Endodermal cell (in vitro differentiated cells): ENCODE measurements around the gene CH25H. TPM values are rescaled to one million over a fixed set of nuclear protein-coding genes. Genes with fewer than 3 reads are reported as not detected.

Experiments
- DNase-seq: peaks from one replicate; pipeline ENCODE4 v3.0.0-alpha.2; 2017
- H3K27ac ChIP-seq: 2 replicates; pipeline ENCODE4 v1.5.1; 2013; ENCODE audit warnings: mild to moderate bottlenecking, low read depth, low read length, moderate library complexity
- H3K27me3 ChIP-seq: 2 replicates; pipeline ENCODE4 v1.6.1; 2013; ENCODE audit warnings: mild to moderate bottlenecking, low read length, moderate library complexity; ENCODE audit not compliant: insufficient read depth, control insufficient read depth, poor library complexity, severe bottlenecking
- H3K36me3 ChIP-seq: 2 replicates; pipeline ENCODE4 v1.7.0; 2013; ENCODE audit warnings: mild to moderate bottlenecking, low read length, moderate library complexity; ENCODE audit not compliant: control insufficient read depth, insufficient read depth
- H3K4me1 ChIP-seq: one replicate; pipeline ENCODE4 v1.7.0; 2013; ENCODE audit warnings: low read length; ENCODE audit not compliant: control insufficient read depth, insufficient read depth
- H3K4me3 ChIP-seq: 2 replicates; pipeline ENCODE4 v1.5.1; 2013; ENCODE audit warnings: mild to moderate bottlenecking, low read length, moderate library complexity
- H3K9ac ChIP-seq: 2 replicates; pipeline ENCODE4 v1.6.1; 2013; ENCODE audit warnings: mild to moderate bottlenecking, low read length, moderate library complexity; ENCODE audit not compliant: poor library complexity, severe bottlenecking; ENCODE audit errors: extremely low read depth
- H3K9me3 ChIP-seq: 2 replicates; pipeline ENCODE4 v1.6.1; 2013; ENCODE audit warnings: mild to moderate bottlenecking, low read length, moderate library complexity; ENCODE audit not compliant: control insufficient read depth
- H3K27ac Mint-ChIP-seq: 2 replicates; pipeline ENCODE4 v1.8.0; 2020; ENCODE audit warnings: mixed read lengths
- H3K27me3 Mint-ChIP-seq: 2 replicates; pipeline ENCODE4 v1.8.0; 2021; ENCODE audit warnings: mild to moderate bottlenecking, mixed read lengths; ENCODE audit not compliant: insufficient read depth
- H3K36me3 Mint-ChIP-seq: 2 replicates; pipeline ENCODE4 v1.8.0; 2020; ENCODE audit warnings: low read depth, mixed read lengths
- H3K4me1 Mint-ChIP-seq: 2 replicates; pipeline ENCODE4 v1.8.0; 2020; ENCODE audit warnings: mixed read lengths
- H3K4me3 Mint-ChIP-seq: 2 replicates; pipeline ENCODE4 v1.8.0; 2020; ENCODE audit warnings: mild to moderate bottlenecking, moderate library complexity, mixed read lengths
- H3K9me3 Mint-ChIP-seq: 2 replicates; pipeline ENCODE4 v1.8.0; 2020; ENCODE audit warnings: mild to moderate bottlenecking, mixed read lengths
- WGBS, 2 experiments: methylation state at CpG; one replicate each; pipeline versions ENCODE4 v1.1.5 to v1.1.7; 2013; ENCODE audit warnings: missing lambda C conversion rate in 2 of 2, mixed read lengths in 1 of 2; ENCODE audit not compliant: insufficient coverage in 1 of 2, insufficient read length in 1 of 2; 5-methylcytosine and 5-hydroxymethylcytosine counted together
- total RNA-seq, 2 donors: library from RNA; stranded (reverse); fragmentation: NEBNext Ultra II Directional in 1 of 2; extraction: Animal tissue kit (Norgen Biotek cat#: 25700) in 1 of 2; gene quantifications; 2 replicates in 1 of 2; 3 replicates in 1 of 2; pipeline ENCODE4 v1.2.1, GENCODE V29; 2021
- TF ChIP-seq, protein P1 (sequence below): fragments of 200-600 bp; sonication (generic); conservative IDR thresholded peaks from 2 replicates; pipeline ENCODE4 v1.5.0; 2021; ENCODE audit warnings: antibody characterized with exemption, mild to moderate bottlenecking

Gene CH25H
- total RNA-seq, 2 donors from 2014 or later = not detected

DNA sequence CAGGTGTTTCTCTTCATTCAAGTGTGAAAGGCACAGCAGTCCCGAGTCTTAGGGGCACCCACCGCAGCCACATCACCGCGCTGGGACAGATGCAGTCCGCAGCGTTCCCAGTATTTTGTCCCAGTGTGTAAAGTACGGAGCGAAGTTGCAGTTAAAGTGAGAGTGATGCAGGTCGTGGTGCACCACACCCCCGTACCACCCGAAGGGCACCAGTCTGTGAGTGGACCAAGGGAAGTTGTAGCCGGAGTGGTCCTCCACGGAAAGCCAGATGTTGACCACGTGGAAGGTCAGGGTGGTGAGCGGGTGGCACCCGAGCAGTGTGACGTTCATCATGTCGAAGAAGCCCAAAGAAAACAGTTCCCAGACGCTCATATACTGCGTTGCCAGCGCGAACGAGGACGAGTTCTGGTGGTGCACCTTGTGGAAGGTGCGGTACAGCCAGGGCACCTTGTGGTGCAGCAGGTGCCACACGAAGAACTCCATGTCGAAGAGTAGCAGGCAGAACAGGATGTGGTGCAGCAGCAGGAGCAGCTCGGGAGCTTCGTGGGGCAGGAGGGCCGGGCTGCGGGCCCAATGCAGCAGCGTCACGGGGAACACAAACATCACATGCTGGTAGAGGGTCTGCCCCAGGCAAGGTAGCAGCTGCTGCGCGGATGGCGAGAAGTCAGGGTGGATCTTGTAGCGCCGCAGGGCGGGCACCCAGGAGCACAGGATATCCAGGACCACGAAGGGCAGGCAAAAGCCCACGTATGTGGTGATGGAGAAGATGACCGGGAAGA, 526 bp downstream of the CH25H start:
- TF ChIP-seq, protein P1, sequence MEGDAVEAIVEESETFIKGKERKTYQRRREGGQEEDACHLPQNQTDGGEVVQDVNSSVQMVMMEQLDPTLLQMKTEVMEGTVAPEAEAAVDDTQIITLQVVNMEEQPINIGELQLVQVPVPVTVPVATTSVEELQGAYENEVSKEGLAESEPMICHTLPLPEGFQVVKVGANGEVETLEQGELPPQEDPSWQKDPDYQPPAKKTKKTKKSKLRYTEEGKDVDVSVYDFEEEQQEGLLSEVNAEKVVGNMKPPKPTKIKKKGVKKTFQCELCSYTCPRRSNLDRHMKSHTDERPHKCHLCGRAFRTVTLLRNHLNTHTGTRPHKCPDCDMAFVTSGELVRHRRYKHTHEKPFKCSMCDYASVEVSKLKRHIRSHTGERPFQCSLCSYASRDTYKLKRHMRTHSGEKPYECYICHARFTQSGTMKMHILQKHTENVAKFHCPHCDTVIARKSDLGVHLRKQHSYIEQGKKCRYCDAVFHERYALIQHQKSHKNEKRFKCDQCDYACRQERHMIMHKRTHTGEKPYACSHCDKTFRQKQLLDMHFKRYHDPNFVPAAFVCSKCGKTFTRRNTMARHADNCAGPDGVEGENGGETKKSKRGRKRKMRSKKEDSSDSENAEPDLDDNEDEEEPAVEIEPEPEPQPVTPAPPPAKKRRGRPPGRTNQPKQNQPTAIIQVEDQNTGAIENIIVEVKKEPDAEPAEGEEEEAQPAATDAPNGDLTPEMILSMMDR = no peak
- no peaks in the 10 kb centered on the region for H3K36me3 Mint-ChIP-seq
- H3K9me3 Mint-ChIP-seq = no peaks in the 10 kb centered on the region
- peaks cover 37% of the 10 kb centered on the region for H3K27me3 Mint-ChIP-seq
- H3K27me3 ChIP-seq = peaks cover 100% of the 10 kb centered on the region
- H3K4me1 Mint-ChIP-seq = peaks cover 8% of the 10 kb centered on the region
- H3K4me1 ChIP-seq = no peaks in the 10 kb centered on the region
- H3K27ac Mint-ChIP-seq = no peak overlapping the region
- DNase-seq = no peak
- H3K4me3 Mint-ChIP-seq = peak overlapping the region; percentile 44
- no peak overlapping the region for H3K27ac ChIP-seq
- H3K9me3 ChIP-seq = no peaks in the 10 kb centered on the region
- peak overlapping the region; percentile 76 for H3K4me3 ChIP-seq
- no peak overlapping the region for H3K9ac ChIP-seq
- WGBS, 2 experiments = 10 to 11% methylated on average over 28 to 42 of the region's 42 CpGs
- no peaks in the 10 kb centered on the region for H3K36me3 ChIP-seq

GRCh38 chr10:89204621-89205185, 2.4 kb downstream of the CH25H start:
- Mint-ChIP-seq H3K9me3 (no peaks in the 10 kb centered on the region), H3K36me3 (no peaks in the 10 kb centered on the region), H3K27me3 (peaks cover 19% of the 10 kb centered on the region), H3K4me3 (no peak overlapping the region), H3K27ac (no peak overlapping the region), H3K4me1 (peaks cover 8% of the 10 kb centered on the region)
- Histone ChIP-seq H3K36me3 (no peaks in the 10 kb centered on the region), H3K27ac (no peak overlapping the region), H3K4me3 (no peak overlapping the region), H3K9ac (no peak overlapping the region), H3K9me3 (no peaks in the 10 kb centered on the region), H3K4me1 (no peaks in the 10 kb centered on the region), H3K27me3 (peaks cover 81% of the 10 kb centered on the region)
- TF ChIP-seq, protein P1 = no peak
- DNase-seq = no peak
- WGBS, 2 experiments = 85 to 92% methylated on average over 4 to 5 of the region's 6 CpGs

DNA sequence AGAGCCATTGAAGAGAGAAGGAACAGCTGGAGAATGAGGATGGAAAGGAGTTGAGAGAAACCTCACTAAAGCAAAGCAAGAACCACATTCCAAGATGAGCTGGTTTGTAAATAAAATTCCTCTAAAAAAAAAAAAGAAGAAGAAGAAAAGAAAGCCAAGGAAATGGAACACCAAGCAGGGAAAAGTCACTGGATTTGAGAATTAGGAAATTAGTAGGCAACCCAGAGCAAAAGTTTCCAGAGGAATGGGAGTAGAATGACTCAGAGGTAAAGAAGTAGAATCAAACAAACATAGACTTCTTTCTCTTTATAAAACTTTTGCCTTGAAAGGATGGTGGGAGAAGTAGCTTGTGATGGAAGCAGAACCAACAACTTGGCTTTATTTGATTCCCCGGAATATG, 3.9 kb downstream of the CH25H start:
- no peaks in the 10 kb centered on the region for H3K36me3 ChIP-seq
- no peaks in the 10 kb centered on the region for H3K4me1 ChIP-seq
- WGBS, 2 experiments = 85 to 89% methylated on average over 1 of the region's 1 CpG
- Mint-ChIP-seq H3K27me3 (peaks cover 6% of the 10 kb centered on the region), H3K4me3 (no peak overlapping the region), H3K9me3 (no peaks in the 10 kb centered on the region), H3K27ac (no peak overlapping the region), H3K36me3 (no peaks in the 10 kb centered on the region), H3K4me1 (peaks cover 8% of the 10 kb centered on the region)
- no peaks in the 10 kb centered on the region for H3K9me3 ChIP-seq
- no peak overlapping the region for H3K4me3 ChIP-seq
- DNase-seq = no peak
- TF ChIP-seq, protein P1 = no peak
- H3K27ac ChIP-seq = no peak overlapping the region
- peaks cover 67% of the 10 kb centered on the region for H3K27me3 ChIP-seq
- no peak overlapping the region for H3K9ac ChIP-seq
